Natural killer cell treated with Interleukin-12 subunit alpha and Interleukin-12 subunit beta and Interleukin-15 and Interleukin-18, amount 100 ng/mL, for 72 hours (primary cell): Measurements from ENCODE around the gene HIVEP1. TPM values are rescaled to one million over a fixed set of nuclear protein-coding genes. Genes with fewer than 3 reads are reported as not detected.

Experiments
- ATAC-seq, 2 donors: fragments of 150-1000 bp; cut with Tn5 transposase in 1 of 2; sonication (Bioruptor Pico), chemical (Tn5 transposase) in 1 of 2; 2 replicates each; pipeline ENCODE4 v1.10.0; 2021
- DNase-seq: peaks from one replicate; pipeline ENCODE4 v3.0.0; 2022; ENCODE audit warnings: low spot score
- H3K27ac Mint-ChIP-seq, 2 donors: 1 replicate in 1 of 2; 2 replicates in 1 of 2; pipeline ENCODE4 v1.8.0; 2022; ENCODE audit warnings: mixed read lengths in 2 of 2, mild to moderate bottlenecking in 1 of 2, moderate library complexity in 1 of 2
- H3K27me3 Mint-ChIP-seq, 2 donors: 1 replicate in 1 of 2; 2 replicates in 1 of 2; pipeline ENCODE4 v1.8.0; 2022; ENCODE audit warnings: mixed read lengths in 2 of 2
- H3K36me3 Mint-ChIP-seq: one replicate; pipeline ENCODE4 v1.8.0; 2022; ENCODE audit warnings: mixed read lengths
- H3K4me1 Mint-ChIP-seq, 2 donors: 1 replicate in 1 of 2; 2 replicates in 1 of 2; pipeline ENCODE4 v1.8.0; 2022; ENCODE audit warnings: low read depth in 2 of 2, mixed read lengths in 2 of 2, mild to moderate bottlenecking in 1 of 2
- H3K4me3 Mint-ChIP-seq: one replicate; pipeline ENCODE4 v1.8.0; 2022; ENCODE audit warnings: mixed read lengths
- H3K9me3 Mint-ChIP-seq: 2 replicates; pipeline ENCODE4 v1.8.0; 2022; ENCODE audit warnings: mixed read lengths
- total RNA-seq, 2 donors: library from RNA; stranded (reverse); gene quantifications; one replicate each; pipeline ENCODE4 v1.2.3, GENCODE V29; 2022

Gene HIVEP1
- 10 to 100 TPM; 28.3 to 39.4 TPM for total RNA-seq

- DNase-seq: no peak
- no peaks in the 10 kb centered on the region for H3K27me3 Mint-ChIP-seq
- H3K27ac Mint-ChIP-seq: peak within 1 kb of the TSS; percentile 94 to 97
- peak within 1 kb of the TSS; percentile 98 for H3K4me3 Mint-ChIP-seq
- H3K4me1 Mint-ChIP-seq: peaks cover 36 to 39% of the 10 kb centered on the region in 2 donors
- ATAC-seq: no peak
- H3K9me3 Mint-ChIP-seq: no peaks in the 10 kb centered on the region
- peaks cover 16% of the 10 kb centered on the region for H3K36me3 Mint-ChIP-seq
Measured at GRCh38 chr6:12012038-12012557, at the start of gene HIVEP1. TSS of gene HIVEP1 (plus strand) at chr6:12012312. CDS start at chr6:12015629, 3,317 bp downstream.

GRCh38 chr6:11963756-11964500 lies 48.2 kb upstream of the HIVEP1 start:
- ATAC-seq (no peak), DNase-seq (no peak)
- Mint-ChIP-seq H3K27me3 (peaks cover 0 to 4% of the 10 kb centered on the region in 2 donors), H3K4me1 (no peaks in the 10 kb centered on the region), H3K36me3 (no peaks in the 10 kb centered on the region), H3K9me3 (no peaks in the 10 kb centered on the region), H3K4me3 (no peak overlapping the region), H3K27ac (no peak overlapping the region)

GRCh38 chr6:11964729-11965335 lies 47.3 kb upstream of the HIVEP1 start:
- no peak for ATAC-seq
- H3K27ac Mint-ChIP-seq: no peak overlapping the region
- peaks cover 0 to 2% of the 10 kb centered on the region in 2 donors for H3K27me3 Mint-ChIP-seq
- no peaks in the 10 kb centered on the region for H3K4me1 Mint-ChIP-seq
- no peak for DNase-seq
- H3K36me3 Mint-ChIP-seq: no peaks in the 10 kb centered on the region
- H3K4me3 Mint-ChIP-seq: no peak overlapping the region
- no peaks in the 10 kb centered on the region for H3K9me3 Mint-ChIP-seq

- no peak overlapping the region for H3K27ac Mint-ChIP-seq
- H3K4me1 Mint-ChIP-seq: no peaks in the 10 kb centered on the region
- no peak for ATAC-seq
- no peak overlapping the region for H3K4me3 Mint-ChIP-seq
- no peaks in the 10 kb centered on the region for H3K36me3 Mint-ChIP-seq
- H3K27me3 Mint-ChIP-seq: peaks cover 0 to 2% of the 10 kb centered on the region in 2 donors
- no peaks in the 10 kb centered on the region for H3K9me3 Mint-ChIP-seq
- no peak for DNase-seq
Measured at GRCh38 chr6:11965499-11965898, 46.6 kb upstream of the HIVEP1 start.

GRCh38 chr6:11968241-11968806 lies 43.8 kb upstream of the HIVEP1 start:
- no peak for ATAC-seq

GRCh38 chr6:11969092-11969491 lies 43.0 kb upstream of the HIVEP1 start:
- Mint-ChIP-seq H3K4me1 (peaks cover 0 to 10% of the 10 kb centered on the region in 2 donors), H3K4me3 (no peak overlapping the region), H3K27me3 (no peaks in the 10 kb centered on the region), H3K9me3 (no peaks in the 10 kb centered on the region), H3K27ac (no peak overlapping the region), H3K36me3 (no peaks in the 10 kb centered on the region)
- DNase-seq (no peak), ATAC-seq (no peak)

More at GRCh38 chr6:11968241-11968806, 43.8 kb upstream of the HIVEP1 start:
- Mint-ChIP-seq H3K4me1 (peaks cover 0 to 10% of the 10 kb centered on the region in 2 donors), H3K36me3 (no peaks in the 10 kb centered on the region), H3K27me3 (no peaks in the 10 kb centered on the region), H3K4me3 (no peak overlapping the region), H3K27ac (no peak overlapping the region), H3K9me3 (no peaks in the 10 kb centered on the region)
- DNase-seq: no peak

GRCh38 chr6:11970114-11970513 lies 42.0 kb upstream of the HIVEP1 start:
- Mint-ChIP-seq H3K4me1 (peaks cover 5 to 13% of the 10 kb centered on the region in 2 donors), H3K4me3 (no peak overlapping the region), H3K36me3 (no peaks in the 10 kb centered on the region), H3K9me3 (no peaks in the 10 kb centered on the region), H3K27me3 (no peaks in the 10 kb centered on the region), H3K27ac (no peak overlapping the region)
- ATAC-seq: no peak
- no peak for DNase-seq

- Mint-ChIP-seq H3K27me3 (no peaks in the 10 kb centered on the region), H3K4me1 (peaks cover 11 to 19% of the 10 kb centered on the region in 2 donors), H3K4me3 (no peak overlapping the region), H3K9me3 (no peaks in the 10 kb centered on the region), H3K27ac (no peak overlapping the region), H3K36me3 (no peaks in the 10 kb centered on the region)
- DNase-seq (no peak), ATAC-seq (no peak)
Measured at GRCh38 chr6:11971154-11971553, 41.0 kb upstream of the HIVEP1 start.

GRCh38 chr6:11972270-11972669 lies 39.8 kb upstream of the HIVEP1 start:
- Mint-ChIP-seq H3K9me3 (no peaks in the 10 kb centered on the region), H3K27ac (peak overlapping the region in 1 of 2 donors; percentile 42), H3K36me3 (no peaks in the 10 kb centered on the region), H3K27me3 (no peaks in the 10 kb centered on the region), H3K4me3 (no peak overlapping the region), H3K4me1 (peaks cover 18 to 27% of the 10 kb centered on the region in 2 donors)
- no peak for DNase-seq
- peak in 1 of 2 donors; percentile 29 for ATAC-seq

GRCh38 chr6:11972806-11973205 lies 39.3 kb upstream of the HIVEP1 start:
- Mint-ChIP-seq H3K9me3 (no peaks in the 10 kb centered on the region), H3K27ac (no peak overlapping the region), H3K4me3 (no peak overlapping the region), H3K27me3 (no peaks in the 10 kb centered on the region), H3K4me1 (peaks cover 20 to 27% of the 10 kb centered on the region in 2 donors), H3K36me3 (no peaks in the 10 kb centered on the region)
- DNase-seq (no peak), ATAC-seq (no peak)

- Mint-ChIP-seq H3K4me1 (peaks cover 24 to 28% of the 10 kb centered on the region in 2 donors), H3K27ac (peak overlapping the region in 1 of 2 donors; percentile 35), H3K27me3 (no peaks in the 10 kb centered on the region), H3K4me3 (no peak overlapping the region), H3K9me3 (no peaks in the 10 kb centered on the region), H3K36me3 (no peaks in the 10 kb centered on the region)
- DNase-seq: no peak
- ATAC-seq: no peak
Measured at GRCh38 chr6:11973238-11973637, 38.9 kb upstream of the HIVEP1 start.

GRCh38 chr6:11974089-11974488 lies 38.0 kb upstream of the HIVEP1 start:
- ATAC-seq: no peak
- Mint-ChIP-seq H3K4me1 (peaks cover 28 to 31% of the 10 kb centered on the region in 2 donors), H3K27ac (peak overlapping the region in 1 of 2 donors; percentile 35), H3K27me3 (no peaks in the 10 kb centered on the region), H3K9me3 (no peaks in the 10 kb centered on the region), H3K36me3 (no peaks in the 10 kb centered on the region), H3K4me3 (no peak overlapping the region)
- no peak for DNase-seq

GRCh38 chr6:11975353-11975977 lies 36.6 kb upstream of the HIVEP1 start:
- peak; percentile 96 to 97 for ATAC-seq
- peak; percentile 81 for DNase-seq
- H3K27ac Mint-ChIP-seq: peak overlapping the region; percentile 79 to 83
- no peaks in the 10 kb centered on the region for H3K36me3 Mint-ChIP-seq
- H3K27me3 Mint-ChIP-seq: no peaks in the 10 kb centered on the region
- H3K4me3 Mint-ChIP-seq: peak overlapping the region; percentile 80
- H3K4me1 Mint-ChIP-seq: peaks cover 28 to 31% of the 10 kb centered on the region in 2 donors
- H3K9me3 Mint-ChIP-seq: no peaks in the 10 kb centered on the region
